CD4-positive, alpha-beta T cell treated with Interleukin-4 for 4 hours (primary cell): ENCODE measurements around the gene APBA2.
"Not testable (repeated sequence)": the region's sequence is repeated elsewhere in the genome, so short reads cannot be mapped to it uniquely, and the experiment has no call there.

Experiments
- DNase-seq: peaks from one replicate; pipeline ENCODE4 v3.0.0-alpha.2; 2020

APBA2 gene

DNA sequence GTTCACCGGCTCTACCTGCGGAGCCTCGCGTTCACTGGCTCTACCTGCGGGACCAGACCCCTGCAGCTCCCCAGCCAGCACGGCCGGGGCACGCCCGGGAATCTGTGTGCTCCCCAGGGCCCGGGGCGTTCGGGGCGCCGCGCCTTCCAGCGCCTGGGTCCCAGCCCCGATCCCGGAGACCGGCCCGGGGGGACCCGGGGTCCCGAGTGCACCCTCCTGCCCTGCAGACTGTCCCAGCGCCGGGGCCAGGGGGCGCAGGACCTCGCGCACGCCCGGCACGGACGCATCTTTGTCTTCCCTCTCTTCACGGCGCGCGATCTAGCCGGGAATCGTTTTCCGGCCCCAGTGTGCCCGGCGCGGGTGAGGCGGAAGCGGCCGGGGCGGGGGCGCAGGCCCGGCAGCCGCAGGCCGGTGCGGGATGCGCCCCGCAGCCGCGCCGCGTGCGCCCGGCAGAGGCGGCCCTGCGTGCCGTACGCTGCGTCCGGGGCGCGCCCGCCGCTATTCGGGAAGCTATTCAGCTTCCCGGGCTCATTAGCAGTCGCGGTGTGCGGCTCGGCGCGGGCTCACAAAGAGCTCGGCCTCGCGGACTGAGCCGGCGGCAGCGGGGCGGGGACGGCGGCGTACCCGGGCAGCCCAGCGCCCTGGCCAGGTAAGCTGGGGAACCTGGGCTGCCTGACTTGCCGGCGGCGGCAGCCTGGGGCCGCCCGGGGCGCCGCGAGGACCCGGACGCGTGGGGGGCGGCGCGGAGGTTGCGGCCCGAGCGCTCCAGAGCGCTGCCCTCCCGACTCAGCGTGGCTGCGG, at the start of gene APBA2:
Gene APBA2 (plus strand): TSS at position 345 of the 801 bp plus-strand sequence. CDS start 167,911 bp downstream, outside the sequence.
- DNase-seq: peak; percentile 33

DNA sequence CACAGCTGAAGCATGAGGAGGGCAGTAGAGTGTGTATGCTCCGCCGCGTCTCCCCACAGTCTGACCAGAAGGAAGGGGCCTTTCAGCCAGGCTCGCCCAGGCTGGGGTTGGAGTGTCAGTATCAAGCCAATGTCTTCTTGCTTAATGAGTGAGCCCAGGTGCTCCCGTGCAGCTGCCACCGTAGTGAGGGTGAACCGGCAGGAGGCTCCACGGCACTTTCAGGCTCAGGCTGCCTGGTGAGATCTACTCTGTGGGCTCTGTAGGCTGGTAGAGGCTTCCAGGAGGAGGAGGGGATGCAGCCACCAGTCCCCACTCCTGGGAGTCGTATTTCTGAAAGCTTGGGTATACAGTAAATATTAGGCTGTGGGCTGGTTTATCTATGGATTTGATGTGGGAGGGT, 45.5 kb upstream of the APBA2 start:
- DNase-seq: not testable (repeated sequence)

DNA sequence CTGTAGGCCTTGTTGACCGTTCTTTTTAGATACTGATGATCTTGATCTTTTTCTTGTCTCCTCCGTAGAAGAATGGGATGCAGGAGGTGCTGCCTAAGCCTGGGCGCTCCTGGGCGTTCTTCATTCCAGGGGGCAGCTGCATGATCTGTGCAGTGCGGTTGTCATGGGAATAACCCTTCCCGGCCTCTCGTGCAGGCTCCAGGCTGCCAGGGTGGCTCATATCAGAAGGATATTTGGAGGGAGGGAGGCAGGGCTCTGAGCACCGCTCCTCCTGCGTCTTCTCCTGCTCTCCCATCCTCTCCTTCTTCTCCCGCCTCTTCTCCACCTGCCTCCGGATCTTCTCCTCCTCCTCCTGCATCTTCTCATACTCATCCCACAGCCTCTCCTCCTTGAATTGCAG, 43.6 kb upstream of the APBA2 start:
- DNase-seq: not testable (repeated sequence)

DNA sequence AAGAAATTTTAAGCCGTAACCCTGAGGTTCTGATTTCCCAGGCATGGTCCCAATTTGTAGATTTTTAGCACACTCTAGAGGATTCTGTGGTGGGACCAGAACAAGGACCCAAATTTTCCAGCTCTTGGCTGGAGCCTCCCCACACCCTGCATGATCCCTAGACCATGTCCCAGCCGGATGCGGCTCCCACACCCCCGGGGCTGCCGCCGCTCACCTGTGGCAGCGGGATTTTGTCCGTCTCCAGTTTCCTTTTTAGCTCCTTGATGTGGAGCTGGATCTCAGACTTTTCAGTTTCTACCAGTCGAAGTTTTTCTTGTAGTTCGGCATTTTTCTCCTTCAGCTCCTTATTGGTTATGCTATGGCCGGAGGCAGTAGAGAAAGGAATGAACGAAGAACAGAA, 42.3 kb upstream of the APBA2 start:
- DNase-seq: not testable (repeated sequence)

DNA sequence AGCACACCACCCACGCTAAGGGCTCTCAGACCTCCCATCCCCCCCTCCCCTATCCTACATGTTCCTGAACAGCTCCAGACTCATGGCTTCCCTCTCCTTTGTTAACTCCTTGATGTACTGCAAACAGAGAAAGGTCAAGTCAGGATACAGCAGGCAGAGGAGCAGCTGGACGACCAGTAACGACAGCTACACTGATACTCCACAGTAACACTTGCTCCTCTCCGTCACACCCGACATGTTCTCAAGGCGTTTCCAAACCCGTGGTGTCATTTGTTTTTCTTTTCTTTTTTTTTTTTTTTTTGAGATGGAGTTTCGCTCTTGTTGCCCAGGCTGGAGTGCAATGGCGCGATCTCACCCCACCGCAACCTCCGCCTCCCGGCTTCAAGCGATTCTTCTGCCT, 41.6 kb upstream of the APBA2 start:
- DNase-seq: not testable (repeated sequence)

DNA sequence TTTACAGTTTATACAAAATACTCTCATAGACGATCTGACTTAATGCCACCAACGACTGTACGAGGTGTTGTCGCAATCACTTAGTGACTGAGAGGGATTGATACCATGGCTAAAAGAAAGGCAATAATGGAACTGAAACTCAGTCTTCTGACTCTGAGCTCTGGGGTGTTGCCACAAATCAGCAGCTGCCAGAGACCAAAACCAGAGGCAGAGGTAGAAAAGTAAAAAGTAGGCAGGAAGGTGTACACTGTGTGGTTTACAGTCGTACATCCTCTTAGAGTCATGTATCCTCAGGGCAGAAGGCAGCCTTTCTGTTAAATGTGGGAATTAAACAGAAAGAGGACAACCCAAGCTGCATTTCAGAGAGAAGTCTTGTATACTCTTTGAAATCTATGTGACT, 38.5 kb upstream of the APBA2 start:
- not testable (repeated sequence) for DNase-seq

DNA sequence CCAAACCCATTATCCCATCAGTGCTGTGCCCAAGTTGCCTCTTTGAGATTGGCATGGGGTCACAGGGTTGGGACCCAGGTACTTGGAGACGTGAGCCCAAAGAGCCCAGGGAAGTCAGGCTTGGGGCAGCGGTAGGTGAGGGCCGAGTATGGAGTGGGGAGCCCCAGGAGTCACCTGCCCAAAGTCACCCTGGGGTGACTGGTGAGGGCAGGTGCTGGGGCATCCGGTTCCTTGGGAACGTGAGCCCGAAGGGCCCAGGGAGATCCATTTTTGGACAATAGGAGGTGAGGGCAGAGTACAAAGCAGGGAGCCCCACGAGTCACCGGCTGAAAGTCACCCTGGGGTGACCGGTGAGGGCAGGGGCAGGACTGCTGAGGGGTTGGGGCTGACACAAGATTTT, 37.8 kb upstream of the APBA2 start:
- not testable (repeated sequence) for DNase-seq

DNA sequence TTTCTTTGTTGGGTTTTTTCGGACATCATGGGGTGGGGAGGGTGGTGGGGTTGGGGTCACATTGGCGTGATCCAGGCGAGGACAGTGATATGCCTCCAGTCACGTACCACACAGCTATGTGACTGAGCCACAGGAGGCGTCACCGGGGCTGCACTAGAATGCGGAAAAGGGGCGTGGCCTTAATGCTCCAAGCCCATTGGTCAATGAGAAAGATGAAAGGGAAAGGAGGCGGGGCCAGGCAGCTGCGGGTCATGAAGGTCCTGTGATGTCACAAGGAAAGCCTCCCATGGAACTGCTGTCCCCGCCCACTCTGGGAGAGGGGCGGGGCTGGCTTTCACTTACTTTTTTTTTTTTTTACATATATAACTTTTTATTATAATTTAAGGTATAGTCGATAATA, 37.3 kb upstream of the APBA2 start, which contains the start of gene GOLGA6L7:
Gene GOLGA6L7 (minus strand): TSS at position 124 of the 400 bp plus-strand sequence. CDS start 95 bp downstream, at position 29.
- DNase-seq: not testable (repeated sequence)

DNA sequence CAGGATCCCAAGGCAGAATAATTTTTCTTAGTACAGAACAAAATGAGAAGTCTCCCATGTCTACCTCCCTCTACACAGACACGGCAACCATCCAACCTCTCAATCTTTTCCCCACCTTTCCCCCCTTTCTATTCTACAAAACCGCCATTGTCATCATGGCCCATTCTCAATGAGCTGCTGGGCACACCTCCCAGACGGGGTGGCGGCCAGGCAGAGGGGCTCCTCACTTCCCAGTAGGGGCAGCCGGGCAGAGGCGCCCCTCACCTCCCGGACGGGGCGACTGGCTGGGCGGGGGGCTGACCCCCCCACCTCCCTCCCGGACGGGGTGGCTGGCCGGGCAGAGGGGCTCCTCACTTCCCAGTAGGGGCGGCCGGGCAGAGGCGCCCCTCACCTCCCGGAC, 36.5 kb upstream of the APBA2 start:
- DNase-seq: not testable (repeated sequence)

DNA sequence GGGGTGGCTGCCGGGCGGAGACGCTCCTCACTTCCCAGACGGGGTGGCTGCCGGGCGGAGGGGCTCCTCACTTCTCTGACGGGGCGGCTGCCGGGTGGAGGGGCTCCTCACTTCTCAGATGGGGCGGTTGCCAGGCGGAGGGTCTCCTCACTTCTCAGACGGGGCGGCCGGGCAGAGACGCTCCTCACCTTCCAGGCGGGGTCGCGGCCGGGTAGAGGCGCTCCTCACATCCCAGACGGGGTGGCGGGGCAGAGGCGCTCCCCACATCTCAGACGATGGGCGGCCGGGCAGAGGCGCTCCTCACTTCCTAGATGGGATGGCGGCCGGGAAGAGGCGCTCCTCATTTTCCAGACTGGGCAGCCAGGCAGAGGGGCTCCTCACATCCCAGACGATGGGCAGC, 36.0 kb upstream of the APBA2 start:
- not testable (repeated sequence) for DNase-seq

DNA sequence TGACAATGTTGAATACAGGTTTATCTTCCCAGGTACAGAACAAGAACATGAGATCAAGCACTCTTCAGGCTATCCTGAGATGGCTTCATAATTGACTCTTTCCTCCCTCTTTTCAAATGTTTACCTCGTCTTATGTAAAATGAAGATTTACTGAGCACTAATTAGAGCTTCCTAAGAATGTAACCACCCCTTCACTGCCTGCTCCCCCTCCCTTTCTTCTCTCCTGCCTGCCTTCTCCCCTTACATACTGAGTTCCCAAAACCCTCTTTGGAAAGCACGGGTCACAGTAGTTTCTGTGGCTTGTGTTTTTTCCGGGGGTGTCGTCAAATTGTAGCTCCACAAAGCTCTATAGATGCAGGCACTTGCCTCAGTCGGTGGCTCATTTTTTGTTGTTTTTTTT, 32.1 kb upstream of the APBA2 start:
- DNase-seq: not testable (repeated sequence)

DNA sequence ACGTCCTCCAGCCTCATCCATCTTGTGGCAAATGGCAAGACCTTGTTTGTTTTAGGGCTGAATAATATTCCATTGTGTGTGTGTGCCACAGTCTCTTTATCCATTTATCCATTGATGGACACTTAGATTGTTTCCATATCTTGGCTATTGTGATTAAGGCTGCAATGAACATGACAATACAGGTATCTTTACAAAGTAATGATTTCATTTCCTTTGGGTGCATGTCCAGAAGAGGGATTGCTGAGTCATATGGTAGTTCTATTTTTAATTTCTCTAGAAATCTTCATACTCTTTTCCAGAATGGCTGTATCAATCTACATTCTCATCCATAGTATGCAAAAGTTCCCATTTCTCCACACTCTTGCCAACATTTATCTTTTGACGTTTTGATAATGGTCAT, 31.2 kb upstream of the APBA2 start:
- DNase-seq: not testable (repeated sequence)

DNA sequence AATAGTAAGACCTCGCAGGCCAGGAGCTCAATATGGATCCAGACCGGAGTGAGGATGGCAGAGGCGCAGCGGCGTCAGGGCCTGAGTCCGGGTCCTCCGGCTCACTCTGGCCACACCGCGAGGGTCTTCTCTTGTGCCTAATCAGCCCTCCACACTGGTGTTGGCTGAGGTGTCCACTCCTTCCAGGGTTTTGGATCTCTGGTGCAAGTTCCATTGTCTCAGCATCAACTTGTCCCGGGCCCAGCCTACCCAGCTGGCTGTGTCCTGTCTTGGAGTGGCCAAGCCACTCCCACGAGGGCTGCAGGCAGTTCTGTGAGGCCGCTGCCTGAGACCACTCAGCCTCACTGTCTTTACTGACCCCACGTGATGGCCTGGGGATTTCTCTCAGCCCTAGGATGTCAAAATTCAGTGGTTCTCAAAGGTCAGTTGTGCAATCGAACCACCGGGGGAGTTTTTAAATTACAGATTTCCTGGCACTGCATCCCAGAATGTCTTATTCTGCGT, 24.7 kb upstream of the APBA2 start:
- no peak for DNase-seq

DNA sequence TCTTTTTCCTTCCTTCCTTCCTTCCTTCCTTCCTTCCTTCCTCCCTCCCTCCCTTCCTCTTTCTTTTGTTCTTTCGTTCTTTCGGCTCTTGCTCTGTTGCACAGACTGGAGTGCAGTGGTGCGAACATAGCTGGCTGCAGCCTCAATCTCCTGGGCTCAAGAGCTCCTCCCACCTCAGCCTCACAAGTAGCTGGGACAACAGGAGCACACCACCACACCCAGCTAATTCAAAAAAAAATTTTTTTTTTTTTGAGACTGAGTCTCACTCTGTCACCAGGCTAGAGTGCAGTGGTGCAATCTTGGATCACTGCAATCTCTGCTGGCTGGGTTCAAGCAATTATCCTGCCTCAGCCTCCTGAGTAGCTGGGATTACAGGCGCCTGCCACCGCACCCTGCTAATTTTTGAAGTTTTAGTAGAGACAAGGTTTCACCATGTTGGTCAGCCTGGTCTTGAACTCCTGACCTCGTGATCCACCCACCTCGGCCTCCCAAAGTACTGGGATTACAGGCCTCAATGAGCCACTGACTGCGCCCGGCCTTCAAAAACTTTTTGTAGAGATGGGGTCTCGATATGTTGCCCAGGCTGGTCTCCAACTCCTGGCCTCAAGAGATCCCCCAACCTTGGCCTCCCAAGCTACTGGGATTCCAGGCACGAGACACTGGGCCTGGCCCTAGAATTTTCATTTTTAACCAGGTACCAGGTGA, 24.0 kb upstream of the APBA2 start:
- not testable (repeated sequence) for DNase-seq

DNA sequence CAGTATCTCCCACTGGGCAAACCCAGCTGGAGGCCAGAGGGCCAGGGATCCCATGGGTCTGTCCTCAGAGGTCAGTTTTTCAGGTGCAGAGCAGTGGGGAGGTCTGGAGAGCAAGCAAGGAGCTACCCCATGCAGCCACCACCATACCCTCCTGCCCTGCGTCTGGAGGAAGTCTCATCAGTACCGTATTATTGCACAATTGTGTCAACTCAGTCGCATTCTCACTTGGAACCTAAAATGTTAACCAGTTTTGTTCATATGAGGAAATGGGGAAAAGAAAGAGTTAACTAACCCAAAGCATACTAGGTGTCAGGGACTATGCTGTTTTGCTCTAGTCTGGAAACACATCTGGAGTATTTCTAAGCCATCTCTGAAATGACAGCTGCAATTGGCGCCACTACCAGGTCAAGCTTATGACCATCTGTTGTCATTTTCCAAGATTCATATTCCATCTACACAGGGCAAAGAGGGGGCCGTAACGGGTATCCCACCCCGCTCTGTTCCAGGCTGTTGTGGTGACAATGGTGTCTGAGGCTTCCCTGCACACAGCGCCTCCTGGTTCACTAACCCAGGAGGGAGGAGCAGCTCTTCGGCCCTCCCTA, 16.9 kb upstream of the APBA2 start:
- DNase-seq: no peak

DNA sequence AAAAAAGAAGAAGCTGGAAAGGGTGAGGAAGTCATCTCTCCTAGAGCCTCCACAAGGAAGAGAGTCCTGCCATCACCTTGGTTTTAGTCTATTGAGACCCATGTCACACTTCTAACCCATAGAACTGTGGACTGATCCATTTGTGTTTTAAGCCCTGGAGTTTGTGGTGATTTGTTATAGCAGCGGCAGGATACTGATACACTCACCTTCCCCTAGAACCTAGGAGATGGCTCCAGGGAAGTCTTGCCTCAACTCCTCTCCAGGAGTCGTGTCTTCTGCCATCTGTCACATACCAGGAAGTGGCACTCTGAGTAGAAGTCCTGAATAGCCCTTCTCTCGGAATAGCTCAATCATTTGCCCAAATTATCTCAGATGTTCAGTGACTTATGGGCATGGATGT, 14.6 kb upstream of the APBA2 start:
- DNase-seq: no peak

DNA sequence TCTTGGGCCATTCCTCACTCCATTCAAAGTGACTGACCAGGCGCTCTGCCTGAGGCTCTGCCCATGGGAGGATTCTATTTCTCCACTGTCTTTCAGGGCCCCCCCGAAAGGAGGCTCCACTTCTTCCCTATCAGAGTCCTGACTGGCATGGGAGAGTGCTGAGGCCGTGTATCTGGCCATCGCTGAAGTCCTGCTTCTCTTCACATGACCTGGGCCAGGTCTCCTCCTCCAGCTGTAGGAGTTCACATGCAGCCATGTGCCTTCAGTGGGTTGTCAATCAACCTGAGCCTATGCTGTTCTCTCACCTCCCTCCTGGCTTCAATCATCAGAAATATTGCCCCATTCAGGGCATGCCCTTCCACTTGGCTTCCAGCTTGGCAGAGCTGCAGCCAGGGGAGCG, 12.8 kb upstream of the APBA2 start:
- no peak for DNase-seq

DNA sequence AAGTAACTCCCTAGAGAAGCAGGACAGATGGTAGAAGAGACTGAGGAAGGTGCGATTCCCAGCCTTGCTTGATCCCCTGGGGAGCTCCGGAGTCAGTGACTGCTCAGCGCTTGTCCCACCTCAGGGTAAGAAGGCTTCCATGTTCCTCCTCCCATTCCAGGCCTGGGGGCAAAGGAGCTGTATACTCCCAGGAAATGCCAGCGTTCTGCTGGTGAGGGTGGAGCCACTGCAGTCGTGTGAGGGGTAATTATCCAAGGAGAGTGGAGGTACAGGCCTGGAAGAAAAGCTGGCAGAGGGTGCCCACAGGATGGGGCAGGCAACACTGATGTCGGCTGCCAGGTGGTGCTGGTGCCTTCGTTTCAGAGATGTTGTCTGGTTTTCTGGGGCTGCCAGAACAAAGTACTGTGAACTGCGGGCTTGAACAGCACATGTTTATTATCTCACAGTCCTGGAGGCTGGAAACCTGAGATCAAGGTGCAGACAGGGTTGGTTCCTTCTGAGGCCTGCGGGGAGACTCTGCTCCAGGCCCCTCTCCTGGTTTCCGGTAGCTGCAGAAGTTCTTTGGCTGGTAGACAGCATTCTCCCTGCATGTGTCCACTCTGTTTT, 12.1 kb upstream of the APBA2 start:
- peak; percentile 13 for DNase-seq

DNA sequence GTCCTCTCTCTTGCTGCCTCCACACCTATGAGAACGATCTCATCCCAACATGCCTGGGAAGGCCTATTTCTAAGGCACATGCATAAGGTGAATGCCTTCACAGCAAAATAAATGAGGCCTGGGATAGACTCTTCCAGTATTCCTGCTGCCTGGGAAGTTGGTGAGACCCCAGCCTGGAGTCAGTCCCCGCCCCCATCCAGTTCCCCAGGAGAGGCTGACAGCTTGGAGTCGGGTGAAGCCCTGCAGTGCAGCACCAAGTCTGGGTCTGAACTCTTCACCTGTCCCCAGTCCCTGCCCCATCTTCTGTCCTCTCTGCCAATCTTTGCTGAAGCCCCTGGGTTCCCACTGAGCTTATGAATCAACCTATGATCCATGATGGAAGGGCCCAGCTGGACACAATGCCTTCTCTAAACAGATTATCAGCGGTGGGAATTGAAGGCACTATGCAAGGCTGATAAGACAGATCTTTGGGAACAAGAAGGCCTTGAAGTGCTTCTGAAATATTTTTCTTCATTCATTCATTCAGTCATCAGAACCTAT, 10.2 kb upstream of the APBA2 start:
- DNase-seq: no peak

DNA sequence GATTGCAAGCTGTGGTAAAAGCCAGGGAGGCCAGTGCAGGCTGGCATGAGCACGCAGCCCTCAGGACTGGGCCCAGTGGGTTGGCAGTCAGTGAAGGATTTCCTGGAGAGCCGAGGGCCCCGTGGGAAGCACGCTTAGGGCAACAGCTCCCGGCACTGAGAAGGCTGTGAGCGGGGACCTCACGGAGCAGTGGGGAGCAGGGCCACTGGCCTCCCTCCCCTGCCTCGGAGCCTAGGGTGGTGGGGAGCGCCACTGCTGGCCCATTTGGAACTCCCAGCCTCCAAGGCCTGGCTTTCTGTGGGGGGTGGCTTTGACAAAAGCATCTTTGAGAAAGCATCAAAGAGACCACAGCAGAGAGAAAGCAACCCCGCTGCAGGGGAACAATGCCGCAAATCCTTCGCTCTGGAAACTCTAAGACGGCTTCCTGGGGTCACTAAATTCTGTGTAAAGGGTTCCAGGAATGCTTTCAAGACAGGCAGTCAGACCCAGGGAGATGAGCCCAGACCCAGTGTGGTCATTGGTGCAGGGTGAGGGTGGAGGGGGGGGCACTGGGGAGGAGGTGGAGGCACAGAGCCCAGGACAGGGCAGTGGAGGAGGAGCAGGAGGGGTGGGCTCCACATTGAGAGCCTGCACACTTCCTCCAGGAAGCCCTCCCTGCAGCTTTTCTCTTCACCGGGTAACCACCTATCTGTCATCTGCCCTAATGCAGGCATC, 9.5 kb upstream of the APBA2 start:
- DNase-seq: no peak

DNA sequence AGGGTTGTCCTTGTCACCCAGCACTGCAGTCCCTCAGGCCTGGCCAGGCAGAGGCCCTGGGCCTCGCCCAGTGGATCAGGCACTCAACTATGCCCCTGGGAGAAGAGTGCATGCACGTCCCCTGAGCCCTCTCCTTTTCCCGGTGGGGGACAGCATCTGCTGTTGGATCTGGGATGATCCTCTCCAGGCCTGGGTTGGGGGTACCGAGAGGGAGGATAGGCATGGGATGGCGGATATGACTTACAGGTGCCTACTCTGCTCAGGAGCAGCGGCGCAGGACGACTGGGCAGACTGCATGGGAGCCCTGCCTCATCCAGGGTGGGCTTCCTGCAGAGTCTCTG, 9.0 kb upstream of the APBA2 start:
- DNase-seq: no peak

DNA sequence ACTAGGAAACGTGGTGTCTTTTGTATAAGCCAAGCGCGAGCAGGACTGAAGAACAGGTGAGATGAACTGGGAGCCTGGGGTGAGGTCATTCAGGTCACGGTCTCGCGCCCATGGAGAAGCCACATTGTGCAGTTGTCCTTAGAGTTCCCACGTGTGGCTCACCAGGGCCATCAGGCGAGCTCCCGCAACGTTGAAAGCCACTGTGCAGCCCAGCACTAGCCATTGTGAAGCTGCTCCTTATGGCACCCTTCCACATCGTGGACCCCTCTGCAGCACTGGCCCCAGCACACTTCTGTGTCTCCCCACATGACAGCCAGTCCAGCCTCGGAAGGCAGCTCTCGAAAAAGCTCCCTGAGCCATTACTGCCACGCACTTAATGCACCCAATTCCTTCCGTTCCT, 7.6 kb upstream of the APBA2 start:
- DNase-seq: no peak
